Upper lobe of left lung (tissue), 6 donors: Measurements from ENCODE around the gene SUN5. TPM values are rescaled to one million over a fixed set of nuclear protein-coding genes. Genes with fewer than 3 reads are reported as not detected.
"Not testable (repeated sequence)": the region's sequence is repeated elsewhere in the genome, so short reads cannot be mapped to it uniquely, and the experiment has no call there.

Experiments used
- ATAC-seq, 2 donors: fragments of 200-7000 bp; cut with Tn5 transposase; one replicate each; pipeline ENCODE4 v1.9.1; 2022; ENCODE audit warnings: mild to moderate bottlenecking in 2 of 2, moderate library complexity in 2 of 2; ENCODE audit not compliant: low FRiP score in 2 of 2
- DNase-seq, 2 donors: peaks; one replicate each; pipeline ENCODE4 v3.0.0-alpha.2; 2019 to 2020
- H3K27ac ChIP-seq, 4 donors: fragments of 200-600 bp; sonication (generic); one replicate each; pipeline ENCODE4 v1.5.1; 2016 to 2019
- H3K27me3 ChIP-seq, 4 donors: fragments of 200-600 bp; sonication (generic); one replicate each; pipeline ENCODE4 v1.5.1; 2017 to 2019
- H3K36me3 ChIP-seq, 4 donors: fragments of 200-600 bp; sonication (generic); one replicate each; pipeline ENCODE4 v1.5.1; 2016 to 2019
- H3K4me1 ChIP-seq, 4 donors: fragments of 200-600 bp; sonication (generic); one replicate each; pipeline ENCODE4 v1.5.1; 2018 to 2019
- H3K4me3 ChIP-seq, 4 donors: fragments of 200-600 bp; sonication (generic); one replicate each; pipeline ENCODE4 v1.5.1; 2017 to 2019; ENCODE audit warnings: mild to moderate bottlenecking in 2 of 4, moderate library complexity in 1 of 4
- H3K9me3 ChIP-seq, 4 donors: fragments of 200-600 bp; sonication (generic); one replicate each; pipeline ENCODE4 v1.5.1; 2018 to 2019
- CTCF ChIP-seq, 6 experiments: fragments of 450-650 bp in 4 of 6; fragments of 200-600 bp in 2 of 6; sonication (generic) in 2 of 6; IDR thresholded peaks; one replicate each; pipeline ENCODE4 v1.5.1; 2016 to 2019; ENCODE audit warnings: antibody characterized with exemption in 6 of 6
- EP300 ChIP-seq, 4 donors: sonication (generic); formaldehyde crosslinking; IDR thresholded peaks; one replicate each; pipeline ENCODE4 v1.5.1; 2017; ENCODE audit warnings: antibody characterized with exemption in 4 of 4, control low read depth in 2 of 4
- POLR2A ChIP-seq, 4 donors: fragments of 450-650 bp; IDR thresholded peaks; one replicate each; pipeline ENCODE4 v1.5.1; 2016 to 2017; ENCODE audit warnings: antibody characterized with exemption in 4 of 4, mild to moderate bottlenecking in 2 of 4
- POLR2AphosphoS5 ChIP-seq, 2 donors: sonication (generic); formaldehyde crosslinking; IDR thresholded peaks; one replicate each; pipeline ENCODE4 v1.5.1; 2017; ENCODE audit warnings: antibody characterized with exemption in 2 of 2
- WGBS, 2 donors: methylation state at CpG; one replicate each; pipeline ENCODE4 v1.1.5; 2017 to 2018; 5-methylcytosine and 5-hydroxymethylcytosine counted together
- total RNA-seq, 6 donors: library from RNA; depleted of rRNA in 4 of 6; stranded (reverse); fragments of >200 nt in 4 of 6; gene quantifications; one replicate each; pipeline versions ENCODE4 v1.1.0 to v1.2.1, GENCODE V29; 2016 to 2021
- donor health status: DM: no; HTN: no; CAD: no; lungs with moderate emphysema.
- donor health status: DM: no; HTN: yes; CAD: no; lungs with severe emphysema.

The SUN5 gene
- total RNA-seq, 6 donors from 2014 or later, result not detected

GRCh38 chr20:32965581-32966373 lies 38.5 kb downstream of the SUN5 start:
- no peak overlapping the region for H3K4me3 ChIP-seq
- H3K9me3 ChIP-seq, result no peaks in the 10 kb centered on the region
- no peak for TF ChIP-seq POLR2A (IDR thresholded peaks at IDR 0.05)
- H3K36me3 ChIP-seq, result no peaks in the 10 kb centered on the region
- no peak overlapping the region for H3K27ac ChIP-seq
- no peaks in the 10 kb centered on the region for H3K27me3 ChIP-seq
- 65 to 66% methylated on average over 8 to 12 of the region's 12 CpGs for WGBS, 2 donors
- no peak for ATAC-seq
- no peaks in the 10 kb centered on the region for H3K4me1 ChIP-seq
- no peak for DNase-seq

DNA sequence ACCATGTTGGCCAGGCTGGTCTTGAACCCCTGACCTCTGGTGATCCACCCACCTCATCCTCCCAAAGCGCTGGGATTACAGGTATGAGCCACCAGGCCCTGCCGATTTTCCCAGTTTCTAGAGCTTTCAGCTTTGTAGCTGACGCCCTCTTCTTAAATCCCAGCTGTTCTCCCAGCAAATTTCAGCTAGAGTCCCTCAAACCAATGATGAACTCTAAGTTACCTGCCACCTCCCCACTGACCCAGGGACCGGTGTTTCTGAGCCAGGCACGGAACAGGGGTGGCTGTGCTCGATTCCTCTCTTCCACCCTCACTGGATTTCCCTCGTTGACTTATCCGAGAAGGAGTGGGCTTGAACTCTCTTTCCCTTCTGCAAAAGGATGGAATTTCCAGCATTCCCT lies 39.1 kb downstream of the SUN5 start:
- Histone ChIP-seq H3K27ac (no peak overlapping the region), H3K27me3 (no peaks in the 10 kb centered on the region), H3K36me3 (no peaks in the 10 kb centered on the region), H3K4me3 (no peak overlapping the region), H3K9me3 (no peaks in the 10 kb centered on the region), H3K4me1 (no peaks in the 10 kb centered on the region)
- TF ChIP-seq POLR2A (IDR thresholded peaks at IDR 0.05) (no peak), EP300 (IDR thresholded peaks at IDR 0.05) (no peak), CTCF (IDR thresholded peaks at IDR 0.05) (no peak), POLR2AphosphoS5 (IDR thresholded peaks at IDR 0.05) (no peak)
- DNase-seq (no peak), ATAC-seq (no peak)
- WGBS, 2 donors, result 75 to 83% methylated on average over 8 of the region's 8 CpGs

GRCh38 chr20:32964575-32964974 lies 39.7 kb downstream of the SUN5 start:
- H3K27me3 ChIP-seq, result no peaks in the 10 kb centered on the region
- H3K4me3 ChIP-seq, result no peak overlapping the region
- H3K4me1 ChIP-seq, result no peaks in the 10 kb centered on the region
- H3K9me3 ChIP-seq, result no peaks in the 10 kb centered on the region
- H3K27ac ChIP-seq, result no peak overlapping the region
- DNase-seq, result no peak
- 89 to 94% methylated on average over 6 of the region's 6 CpGs for WGBS, 2 donors
- H3K36me3 ChIP-seq, result no peaks in the 10 kb centered on the region
- TF ChIP-seq POLR2A (IDR thresholded peaks at IDR 0.05) (no peak), CTCF (IDR thresholded peaks at IDR 0.05) (no peak), EP300 (IDR thresholded peaks at IDR 0.05) (no peak), POLR2AphosphoS5 (IDR thresholded peaks at IDR 0.05) (no peak)
- no peak for ATAC-seq

GRCh38 chr20:32963176-32963575 lies 41.1 kb downstream of the SUN5 start:
- Histone ChIP-seq H3K4me3 (no peak overlapping the region), H3K4me1 (no peaks in the 10 kb centered on the region), H3K9me3 (peaks cover 0 to 2% (median 0%) of the 10 kb centered on the region in 4 donors), H3K27ac (no peak overlapping the region), H3K27me3 (no peaks in the 10 kb centered on the region), H3K36me3 (no peaks in the 10 kb centered on the region)
- TF ChIP-seq POLR2AphosphoS5 (IDR thresholded peaks at IDR 0.05) (no peak), POLR2A (IDR thresholded peaks at IDR 0.05) (no peak), CTCF (IDR thresholded peaks at IDR 0.05) (no peak), EP300 (IDR thresholded peaks at IDR 0.05) (no peak)
- WGBS, 2 donors, result 63 to 82% methylated on average over 3 to 5 of the region's 5 CpGs
- DNase-seq (no peak), ATAC-seq (no peak)

GRCh38 chr20:32962646-32963045 lies 41.6 kb downstream of the SUN5 start:
- 72 to 86% methylated on average over 5 to 11 of the region's 11 CpGs for WGBS, 2 donors
- DNase-seq, H3K27ac ChIP-seq, H3K36me3 ChIP-seq, H3K9me3 ChIP-seq, H3K27me3 ChIP-seq, H3K4me1 ChIP-seq, ATAC-seq, H3K4me3 ChIP-seq: not testable (repeated sequence)

DNA sequence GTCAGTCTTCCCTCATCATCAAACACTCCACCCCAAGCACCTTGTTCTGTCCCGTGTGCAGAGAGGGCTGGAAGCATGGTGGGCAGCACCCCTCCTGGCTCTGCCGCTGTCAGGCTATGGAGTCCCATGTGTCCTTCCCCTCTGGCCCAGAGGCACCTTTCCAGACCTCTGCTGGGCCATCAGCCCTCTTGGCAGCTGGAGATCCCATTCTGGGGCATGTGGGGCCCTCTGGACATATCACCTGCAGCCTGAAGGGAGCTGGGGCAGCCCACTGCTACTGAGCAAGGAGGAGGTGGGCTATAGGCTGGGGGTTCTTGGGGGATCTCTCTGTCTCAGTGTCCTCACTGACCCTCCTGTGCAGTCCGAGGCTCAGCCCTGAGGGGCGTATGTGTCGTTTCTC lies 42.2 kb downstream of the SUN5 start:
- H3K27me3 ChIP-seq, result no peaks in the 10 kb centered on the region
- 59 to 84% methylated on average over 4 to 5 of the region's 5 CpGs for WGBS, 2 donors
- ATAC-seq (no peak), DNase-seq (no peak)
- no peak overlapping the region for H3K4me3 ChIP-seq
- H3K27ac ChIP-seq, result no peak overlapping the region
- TF ChIP-seq CTCF (IDR thresholded peaks at IDR 0.05) (no peak), EP300 (IDR thresholded peaks at IDR 0.05) (no peak), POLR2A (IDR thresholded peaks at IDR 0.05) (no peak), POLR2AphosphoS5 (IDR thresholded peaks at IDR 0.05) (no peak)
- no peaks in the 10 kb centered on the region for H3K4me1 ChIP-seq
- H3K36me3 ChIP-seq, result no peaks in the 10 kb centered on the region
- H3K9me3 ChIP-seq, result peaks cover 3 to 13% (median 7%) of the 10 kb centered on the region in 4 donors
